Fibroblast of lung (primary cell): ENCODE results near the gene CTDSPL. TPM values are rescaled to one million over a fixed set of nuclear protein-coding genes. Genes with fewer than 3 reads are reported as not detected.

Experiments
- DNase-seq, 2 donors: peaks; one replicate each; pipeline versions ENCODE4 v3.0.0 to v3.0.0-alpha.2; 2010; ENCODE audit warnings: low read depth in 2 of 2
- H2AFZ ChIP-seq: 2 replicates; pipeline ENCODE4 v1.5.1; 2012; ENCODE audit warnings: low read length, control low read depth, inconsistent platforms
- H3K27ac ChIP-seq: 2 replicates; pipeline ENCODE4 v1.5.1; 2011; ENCODE audit warnings: low read length, control low read depth; ENCODE audit not compliant: insufficient read depth
- H3K27me3 ChIP-seq: 2 replicates; pipeline ENCODE4 v1.5.1; 2011; ENCODE audit warnings: mild to moderate bottlenecking, low read length; ENCODE audit not compliant: control insufficient read depth, insufficient read depth
- H3K36me3 ChIP-seq: 2 replicates; pipeline ENCODE4 v1.5.1; 2011; ENCODE audit warnings: low read length; ENCODE audit not compliant: control insufficient read depth, insufficient read depth
- H3K4me1 ChIP-seq: 2 replicates; pipeline ENCODE4 v1.5.1; 2011; ENCODE audit warnings: low read length; ENCODE audit not compliant: control insufficient read depth, insufficient read depth; ENCODE audit errors: extremely low read depth
- H3K4me2 ChIP-seq: 2 replicates; pipeline ENCODE4 v1.5.1; 2011; ENCODE audit warnings: low read length, control low read depth; ENCODE audit not compliant: insufficient read depth; ENCODE audit errors: extremely low read depth
- H3K4me3 ChIP-seq, 4 experiments: fragments of 200-600 bp in 1 of 4; sonication (generic) in 1 of 4; replicated peaks in 1 of 4; 2 replicates each; pipeline ENCODE4 v1.5.1; 2011 to 2016; ENCODE audit warnings: low read length in 4 of 4, low read depth in 3 of 4, mild to moderate bottlenecking in 3 of 4, control low read depth in 2 of 4, inconsistent platforms in 1 of 4, mixed read lengths in 1 of 4; ENCODE audit not compliant: insufficient read depth in 1 of 4; ENCODE audit errors: control extremely low read depth in 1 of 4
- H3K79me2 ChIP-seq: 2 replicates; pipeline ENCODE4 v1.5.1; 2012; ENCODE audit warnings: mild to moderate bottlenecking, low read length, inconsistent platforms; ENCODE audit not compliant: control insufficient read depth, insufficient read depth
- H3K9ac ChIP-seq: 2 replicates; pipeline ENCODE4 v1.5.1; 2011; ENCODE audit warnings: mild to moderate bottlenecking, low read length, control low read depth; ENCODE audit not compliant: insufficient read depth
- H3K9me3 ChIP-seq: 2 replicates; pipeline ENCODE4 v1.5.1; 2012; ENCODE audit warnings: low read depth, low read length; ENCODE audit not compliant: control insufficient read depth, insufficient read depth
- H4K20me1 ChIP-seq: 2 replicates; pipeline ENCODE4 v1.5.1; 2011; ENCODE audit warnings: low read length; ENCODE audit not compliant: control insufficient read depth, insufficient read depth; ENCODE audit errors: extremely low read depth
- EZH2 ChIP-seq: IDR thresholded peaks from 2 replicates; pipeline ENCODE4 v1.5.1; 2012; ENCODE audit warnings: low read length, control low read depth, mild to moderate bottlenecking; ENCODE audit errors: missing control alignments
- polyA plus RNA-seq, 2 donors: library from polyadenylated mRNA; depleted of rRNA in 1 of 2; stranded (reverse) in 1 of 2; unstranded in 1 of 2; fragments of >200 nt; gene quantifications; 2 replicates each; pipeline ENCODE4 v1.2.1, GENCODE V29; 2011 to 2012; ENCODE audit warnings: missing spikeins in 1 of 2
- total RNA-seq: library from RNA; depleted of rRNA; stranded (reverse); fragments of >200 nt; gene quantifications from 2 replicates; pipeline ENCODE4 v1.2.1, GENCODE V29; 2014
- TF ChIP-seq, protein P1 (sequence below), 2 donors: IDR thresholded peaks in 1 of 2; conservative IDR thresholded peaks in 1 of 2; 1 replicate in 1 of 2; 2 replicates in 1 of 2; pipeline ENCODE4 v1.5.1; 2011 to 2012; ENCODE audit warnings: low read length in 2 of 2, control low read depth in 1 of 2, inconsistent platforms in 1 of 2, low read depth in 1 of 2, mild to moderate bottlenecking in 1 of 2

The CTDSPL gene
- total and polyA plus RNA-seq, 2 donors (not counting 1 experiment from before 2014, with no cell fraction given): 34.0 to 51.5 TPM

DNA sequence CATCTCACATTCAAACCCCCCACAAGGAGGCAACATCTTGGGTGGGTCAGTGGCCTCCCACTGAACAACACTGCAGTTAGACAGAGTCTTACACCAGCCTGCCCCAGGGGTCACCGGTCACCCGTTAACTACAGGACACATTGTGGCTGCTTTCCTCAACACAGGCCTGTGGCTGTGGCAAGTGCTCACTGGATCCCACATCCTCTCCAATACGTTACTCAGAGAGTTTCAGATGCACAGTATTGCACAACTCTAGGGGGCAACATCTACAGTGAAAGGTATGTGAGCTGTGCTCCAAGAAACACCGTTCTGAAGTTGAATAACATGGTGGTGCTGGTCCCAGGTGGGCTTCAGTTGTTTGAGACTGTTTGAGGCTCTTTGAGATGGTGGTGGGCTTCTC lies 41.0 kb downstream of the CTDSPL start:
- Histone ChIP-seq H4K20me1 (no peaks in the 10 kb centered on the region), H3K9me3 (no peaks in the 10 kb centered on the region), H3K79me2 (peaks cover 6% of the 10 kb centered on the region), H3K9ac (no peak overlapping the region), H3K4me2 (no peak overlapping the region), H3K4me1 (peaks cover 18% of the 10 kb centered on the region), H3K27me3 (no peaks in the 10 kb centered on the region), H2AFZ (no peak overlapping the region), H3K4me3 (no peak overlapping the region), H3K36me3 (no peaks in the 10 kb centered on the region), H3K27ac (no peak overlapping the region)
- DNase-seq: no peak
- TF ChIP-seq EZH2: no peak

DNA sequence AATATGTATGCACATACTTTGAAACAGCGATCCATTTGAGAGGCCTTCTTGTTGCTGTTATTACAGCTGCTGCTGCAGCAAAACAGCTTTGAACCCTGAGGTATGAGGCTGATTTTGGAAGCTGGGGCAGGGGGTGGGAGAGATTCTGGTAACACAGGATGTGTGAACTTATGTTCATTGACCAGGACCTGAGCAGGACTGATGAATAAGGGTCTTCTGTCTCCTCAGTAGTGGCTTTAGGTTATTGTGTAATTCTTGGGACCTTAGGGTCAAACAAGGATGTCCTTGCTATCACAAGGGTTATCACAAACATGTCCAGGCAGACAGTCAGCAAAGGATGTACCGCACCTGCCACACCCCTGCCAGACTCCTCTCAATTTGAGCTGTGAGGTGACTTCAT lies 41.6 kb downstream of the CTDSPL start:
- no peaks in the 10 kb centered on the region for H3K36me3 ChIP-seq
- H3K27ac ChIP-seq: no peak overlapping the region
- peaks cover 18% of the 10 kb centered on the region for H3K4me1 ChIP-seq
- H3K79me2 ChIP-seq: peaks cover 6% of the 10 kb centered on the region
- no peaks in the 10 kb centered on the region for H3K27me3 ChIP-seq
- DNase-seq: no peak
- H2AFZ ChIP-seq: no peak overlapping the region
- TF ChIP-seq, protein P1, sequence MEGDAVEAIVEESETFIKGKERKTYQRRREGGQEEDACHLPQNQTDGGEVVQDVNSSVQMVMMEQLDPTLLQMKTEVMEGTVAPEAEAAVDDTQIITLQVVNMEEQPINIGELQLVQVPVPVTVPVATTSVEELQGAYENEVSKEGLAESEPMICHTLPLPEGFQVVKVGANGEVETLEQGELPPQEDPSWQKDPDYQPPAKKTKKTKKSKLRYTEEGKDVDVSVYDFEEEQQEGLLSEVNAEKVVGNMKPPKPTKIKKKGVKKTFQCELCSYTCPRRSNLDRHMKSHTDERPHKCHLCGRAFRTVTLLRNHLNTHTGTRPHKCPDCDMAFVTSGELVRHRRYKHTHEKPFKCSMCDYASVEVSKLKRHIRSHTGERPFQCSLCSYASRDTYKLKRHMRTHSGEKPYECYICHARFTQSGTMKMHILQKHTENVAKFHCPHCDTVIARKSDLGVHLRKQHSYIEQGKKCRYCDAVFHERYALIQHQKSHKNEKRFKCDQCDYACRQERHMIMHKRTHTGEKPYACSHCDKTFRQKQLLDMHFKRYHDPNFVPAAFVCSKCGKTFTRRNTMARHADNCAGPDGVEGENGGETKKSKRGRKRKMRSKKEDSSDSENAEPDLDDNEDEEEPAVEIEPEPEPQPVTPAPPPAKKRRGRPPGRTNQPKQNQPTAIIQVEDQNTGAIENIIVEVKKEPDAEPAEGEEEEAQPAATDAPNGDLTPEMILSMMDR (conservative IDR thresholded peaks at IDR 0.05 in 1 of 2, IDR thresholded peaks at IDR 0.05 in 1 of 2; ENCODE audit: low read depth in 1 of 2, low read length in 2 of 2): no peak
- no peak for TF ChIP-seq EZH2
- H4K20me1 ChIP-seq: no peaks in the 10 kb centered on the region
- no peak overlapping the region for H3K4me3 ChIP-seq
- H3K4me2 ChIP-seq: no peak overlapping the region
- H3K9me3 ChIP-seq: no peaks in the 10 kb centered on the region
- no peak overlapping the region for H3K9ac ChIP-seq

DNA sequence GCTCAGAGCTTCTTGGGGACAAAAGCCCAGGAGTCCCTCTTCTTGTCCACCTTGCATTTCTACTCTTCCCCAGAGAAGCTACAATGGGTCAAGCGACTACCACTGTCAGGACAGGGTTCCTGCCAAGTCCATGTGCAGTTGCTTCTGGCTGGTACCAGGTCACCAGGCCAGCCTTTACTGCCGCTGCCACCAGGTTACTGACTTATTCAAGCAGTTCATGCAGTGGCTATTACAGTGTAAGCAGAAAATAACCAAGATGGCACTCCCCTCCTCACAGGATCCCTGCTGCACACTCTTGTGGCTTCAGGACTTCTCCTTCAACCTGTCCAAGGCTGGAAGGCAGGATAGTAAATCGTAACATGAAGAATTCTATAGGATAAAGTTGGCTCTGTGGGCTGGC lies 42.1 kb downstream of the CTDSPL start:
- H3K4me1 ChIP-seq: peaks cover 18% of the 10 kb centered on the region
- H3K9ac ChIP-seq: no peak overlapping the region
- TF ChIP-seq EZH2: no peak
- TF ChIP-seq, protein P1 (conservative IDR thresholded peaks at IDR 0.05 in 1 of 2, IDR thresholded peaks at IDR 0.05 in 1 of 2; ENCODE audit: low read depth in 1 of 2, low read length in 2 of 2): no peak
- H3K27me3 ChIP-seq: no peaks in the 10 kb centered on the region
- peaks cover 6% of the 10 kb centered on the region for H3K79me2 ChIP-seq
- no peak overlapping the region for H3K4me2 ChIP-seq
- no peak for DNase-seq
- no peak overlapping the region for H3K4me3 ChIP-seq
- H4K20me1 ChIP-seq: no peaks in the 10 kb centered on the region
- no peaks in the 10 kb centered on the region for H3K36me3 ChIP-seq
- no peak overlapping the region for H2AFZ ChIP-seq
- no peak overlapping the region for H3K27ac ChIP-seq
- H3K9me3 ChIP-seq: no peaks in the 10 kb centered on the region
